GM12892 (cell line): Measurements from ENCODE around the gene CORO6.

Experiments
- POLR2A ChIP-seq: IDR thresholded peaks from 2 replicates; pipeline ENCODE4 v1.6.1; 2011; ENCODE audit warnings: low read depth, low read length, control low read depth
- POLR2AphosphoS5 ChIP-seq: IDR thresholded peaks from 2 replicates; pipeline ENCODE4 v1.6.1; 2011; ENCODE audit warnings: low read depth, low read length, control low read depth

GRCh38 chr17:29619251-29619650, 3.5 kb downstream of the CORO6 start:
- TF ChIP-seq POLR2A (no peak), POLR2AphosphoS5 (no peak)
